ENCODE results near the gene FREM1. TPM values are rescaled to one million over a fixed set of nuclear protein-coding genes. Genes with fewer than 3 reads are reported as not detected.

The FREM1 gene
- total and polyA plus RNA-seq, 10 of the 15 experiments (the other 5 are each of a cell fraction or from before 2014, with no cell fraction given), result 0.01 to 0.16 (median 0.08) TPM; not detected in 7

DNA sequence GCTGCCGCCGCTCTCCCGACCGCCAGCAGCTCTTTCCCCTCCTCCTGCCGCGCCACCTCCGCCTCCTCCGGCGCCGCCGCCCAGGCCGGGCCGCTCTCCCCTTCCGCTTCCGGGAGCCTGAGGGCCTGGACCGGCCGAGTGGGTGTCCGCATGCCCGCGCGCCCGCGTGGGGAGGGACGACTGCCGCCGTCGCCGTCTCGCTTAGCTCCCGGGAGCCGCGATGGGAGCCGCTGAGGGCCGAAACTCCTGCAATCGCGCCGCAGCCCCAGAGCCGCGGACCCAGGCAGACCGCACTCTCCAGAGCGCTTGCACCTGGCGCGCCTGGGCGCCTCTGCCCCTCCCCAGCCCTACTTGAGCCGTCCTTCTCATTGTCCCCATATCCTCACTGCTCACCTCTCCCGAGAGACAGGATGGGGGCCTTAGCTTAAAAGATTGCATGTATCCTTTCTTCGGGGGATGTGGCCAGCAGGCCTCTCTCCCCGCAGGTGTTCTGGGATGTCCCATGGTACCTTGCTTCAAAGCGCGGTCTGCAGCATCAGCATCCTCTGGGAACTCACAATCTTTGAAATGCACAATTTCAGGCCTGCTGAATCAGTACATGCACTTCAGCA, 216.9 kb downstream of the FREM1 start, which contains the start of gene ZDHHC21 (continued):
- TF ChIP-seq IKZF1 (conservative IDR thresholded peaks at IDR 0.05) (peak; percentile 80), SMARCA5 (IDR thresholded peaks at IDR 0.05) (0 out of 2 replicates have a peak, but pooled peaks have one; percentile 48), KLF5 (IDR thresholded peaks at IDR 0.05; ENCODE audit: partially characterized antibody) (peak; percentile 70), FOXM1 (IDR thresholded peaks at IDR 0.05; ENCODE audit: low read depth, low read length) (no peak), GATAD2B (conservative IDR thresholded peaks at IDR 0.05; ENCODE audit: low read depth) (peak; percentile 94), SIX5 (IDR thresholded peaks at IDR 0.05; ENCODE audit: low read depth, low read length, severe bottlenecking) (peak; percentile 7), CBX3 (IDR thresholded peaks at IDR 0.05; ENCODE audit: borderline replicate concordance, low read depth) (no peak), LARP7 (IDR thresholded peaks at IDR 0.05) (peak; percentile 83), ZNF207 (IDR thresholded peaks at IDR 0.05; ENCODE audit: borderline replicate concordance) (peak; percentile 74; the same call in 1 of the 2 replicates), ZNF274 (IDR thresholded peaks at IDR 0.05; ENCODE audit: insufficient read depth, insufficient read length) (no peak), NBN (IDR thresholded peaks at IDR 0.05) (0 out of 2 replicates have a peak, but pooled peaks have one; percentile 27), BHLHE40 (IDR thresholded peaks at IDR 0.05; ENCODE audit: borderline replicate concordance in 1 of 2, low read depth in 2 of 2, low read length in 1 of 2) (peak in 1 of 2 experiments; percentile 68; a peak in 2 of 4 replicates), RFX5 (IDR thresholded peaks at IDR 0.05; ENCODE audit: low read depth, low read length) (no peak), HDAC2 (IDR thresholded peaks at IDR 0.05) (no peak), RELA (IDR thresholded peaks at IDR 0.05; ENCODE audit: borderline replicate concordance, partially characterized antibody) (peak; percentile 42), SREBF2 (IDR thresholded peaks at IDR 0.05; ENCODE audit: low read length) (no peak), MYC (IDR thresholded peaks at IDR 0.05; ENCODE audit: insufficient read depth, insufficient read length, insufficient replicate concordance, low read length, severe bottlenecking) (peak; percentile 65), NFIC (IDR thresholded peaks at IDR 0.05; ENCODE audit: low read depth, low read length) (no peak), SMC3 (IDR thresholded peaks at IDR 0.05; ENCODE audit: borderline replicate concordance, low read length) (no peak), NR2F1 (conservative IDR thresholded peaks at IDR 0.05) (0 out of 2 replicates have a peak, but pooled peaks have one; percentile 22), PML (IDR thresholded peaks at IDR 0.05; ENCODE audit: low read length) (no peak), ZNF217 (IDR thresholded peaks at IDR 0.05) (peak; percentile 46; the same call in 1 of the 2 replicates), ASH2L (IDR thresholded peaks at IDR 0.05; ENCODE audit: borderline replicate concordance, low read depth) (no peak; the same call in 1 of the 2 replicates), BCL11A (IDR thresholded peaks at IDR 0.05; ENCODE audit: low read depth, low read length) (no peak), RAD21 (IDR thresholded peaks at IDR 0.05; ENCODE audit: insufficient read depth, low read depth, low read length) (no peak)
- TF ChIP-seq, protein P1, sequence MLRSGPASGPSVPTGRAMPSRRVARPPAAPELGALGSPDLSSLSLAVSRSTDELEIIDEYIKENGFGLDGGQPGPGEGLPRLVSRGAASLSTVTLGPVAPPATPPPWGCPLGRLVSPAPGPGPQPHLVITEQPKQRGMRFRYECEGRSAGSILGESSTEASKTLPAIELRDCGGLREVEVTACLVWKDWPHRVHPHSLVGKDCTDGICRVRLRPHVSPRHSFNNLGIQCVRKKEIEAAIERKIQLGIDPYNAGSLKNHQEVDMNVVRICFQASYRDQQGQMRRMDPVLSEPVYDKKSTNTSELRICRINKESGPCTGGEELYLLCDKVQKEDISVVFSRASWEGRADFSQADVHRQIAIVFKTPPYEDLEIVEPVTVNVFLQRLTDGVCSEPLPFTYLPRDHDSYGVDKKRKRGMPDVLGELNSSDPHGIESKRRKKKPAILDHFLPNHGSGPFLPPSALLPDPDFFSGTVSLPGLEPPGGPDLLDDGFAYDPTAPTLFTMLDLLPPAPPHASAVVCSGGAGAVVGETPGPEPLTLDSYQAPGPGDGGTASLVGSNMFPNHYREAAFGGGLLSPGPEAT (IDR thresholded peaks at IDR 0.05; ENCODE audit: low read depth), result 0 out of 2 replicates have a peak, but pooled peaks have one; percentile 19
- TF ChIP-seq, protein P2, sequence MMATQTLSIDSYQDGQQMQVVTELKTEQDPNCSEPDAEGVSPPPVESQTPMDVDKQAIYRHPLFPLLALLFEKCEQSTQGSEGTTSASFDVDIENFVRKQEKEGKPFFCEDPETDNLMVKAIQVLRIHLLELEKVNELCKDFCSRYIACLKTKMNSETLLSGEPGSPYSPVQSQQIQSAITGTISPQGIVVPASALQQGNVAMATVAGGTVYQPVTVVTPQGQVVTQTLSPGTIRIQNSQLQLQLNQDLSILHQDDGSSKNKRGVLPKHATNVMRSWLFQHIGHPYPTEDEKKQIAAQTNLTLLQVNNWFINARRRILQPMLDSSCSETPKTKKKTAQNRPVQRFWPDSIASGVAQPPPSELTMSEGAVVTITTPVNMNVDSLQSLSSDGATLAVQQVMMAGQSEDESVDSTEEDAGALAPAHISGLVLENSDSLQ (IDR thresholded peaks at IDR 0.05), result no peak
- TF ChIP-seq, protein P3, sequence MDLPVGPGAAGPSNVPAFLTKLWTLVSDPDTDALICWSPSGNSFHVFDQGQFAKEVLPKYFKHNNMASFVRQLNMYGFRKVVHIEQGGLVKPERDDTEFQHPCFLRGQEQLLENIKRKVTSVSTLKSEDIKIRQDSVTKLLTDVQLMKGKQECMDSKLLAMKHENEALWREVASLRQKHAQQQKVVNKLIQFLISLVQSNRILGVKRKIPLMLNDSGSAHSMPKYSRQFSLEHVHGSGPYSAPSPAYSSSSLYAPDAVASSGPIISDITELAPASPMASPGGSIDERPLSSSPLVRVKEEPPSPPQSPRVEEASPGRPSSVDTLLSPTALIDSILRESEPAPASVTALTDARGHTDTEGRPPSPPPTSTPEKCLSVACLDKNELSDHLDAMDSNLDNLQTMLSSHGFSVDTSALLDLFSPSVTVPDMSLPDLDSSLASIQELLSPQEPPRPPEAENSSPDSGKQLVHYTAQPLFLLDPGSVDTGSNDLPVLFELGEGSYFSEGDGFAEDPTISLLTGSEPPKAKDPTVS (IDR thresholded peaks at IDR 0.05; ENCODE audit: low read depth, low read length), result no peak
- TF ChIP-seq, protein P4, sequence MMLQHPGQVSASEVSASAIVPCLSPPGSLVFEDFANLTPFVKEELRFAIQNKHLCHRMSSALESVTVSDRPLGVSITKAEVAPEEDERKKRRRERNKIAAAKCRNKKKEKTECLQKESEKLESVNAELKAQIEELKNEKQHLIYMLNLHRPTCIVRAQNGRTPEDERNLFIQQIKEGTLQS (IDR thresholded peaks at IDR 0.05; ENCODE audit: borderline replicate concordance, extremely low read depth, low read depth, low read length), result no peak
